AG09309 (cell line): ENCODE measurements around the gene SMIM35.

Experiments used
- DNase-seq: peaks from one replicate; pipeline ENCODE4 v3.0.0-alpha.2; 2010; ENCODE audit warnings: low read depth
- H3K4me3 ChIP-seq: 2 replicates; pipeline ENCODE4 v1.5.1; 2011; ENCODE audit warnings: mild to moderate bottlenecking, low read depth, low read length, moderate library complexity; ENCODE audit not compliant: control insufficient read depth
- CTCF ChIP-seq: IDR thresholded peaks from 2 replicates; pipeline ENCODE4 v1.5.1; 2011; ENCODE audit warnings: mild to moderate bottlenecking, low read depth, low read length, inconsistent platforms; ENCODE audit not compliant: insufficient read depth, control insufficient read depth; ENCODE audit errors: missing control alignments

SMIM35 gene

GRCh38 chr11:118086913-118087768 is at the start of gene SMIM35:
SMIM35 (minus strand) TSS chr11:118086963; CDS start chr11:118086757, 206 bp downstream.
- no peak for TF ChIP-seq CTCF
- no peak within 1 kb of the TSS for H3K4me3 ChIP-seq
- no peak for DNase-seq

- TF ChIP-seq CTCF, result no peak
- DNase-seq, result no peak
- no peak overlapping the region for H3K4me3 ChIP-seq
These were observed 49.6 kb upstream of the SMIM35 start for GRCh38 chr11:118136341-118136740.

- DNase-seq, result no peak
- no peak for TF ChIP-seq CTCF
- no peak overlapping the region for H3K4me3 ChIP-seq
These were observed 49.0 kb upstream of the SMIM35 start for GRCh38 chr11:118135796-118136165.

GRCh38 chr11:118135051-118135795 is 48.5 kb upstream of the SMIM35 start:
- no peak for TF ChIP-seq CTCF
- DNase-seq, result no peak
- H3K4me3 ChIP-seq, result no peak overlapping the region

GRCh38 chr11:118133816-118134215 is 47.1 kb upstream of the SMIM35 start:
- DNase-seq, result no peak
- no peak for TF ChIP-seq CTCF
- no peak overlapping the region for H3K4me3 ChIP-seq

GRCh38 chr11:118132385-118133151 is 45.8 kb upstream of the SMIM35 start:
- TF ChIP-seq CTCF, result no peak
- no peak overlapping the region for H3K4me3 ChIP-seq
- no peak for DNase-seq
